Spleen (tissue), 13 donors: Measurements from ENCODE around the gene CRIP1. TPM values are rescaled to one million over a fixed set of nuclear protein-coding genes. Genes with fewer than 3 reads are reported as not detected.

Source experiments
- DNase-seq: peaks from one replicate; pipeline ENCODE4 v3.0.0-alpha.2; 2020
- H3K27ac ChIP-seq, 8 donors: fragments of 200-600 bp; sonication (generic) in 7 of 8; 1 replicate in 4 of 8; 2 replicates in 4 of 8; pipeline versions ENCODE4 v1.5.0 to v1.8.0; 2016 to 2021; ENCODE audit warnings: inconsistent platforms in 4 of 8, mild to moderate bottlenecking in 4 of 8, moderate library complexity in 1 of 8
- H3K27me3 ChIP-seq, 7 donors: fragments of 200-600 bp; sonication (generic) in 6 of 7; replicated peaks in 1 of 7; 1 replicate in 4 of 7; 2 replicates in 3 of 7; pipeline versions ENCODE4 v1.5.0 to v1.8.0; 2016 to 2021; ENCODE audit warnings: inconsistent platforms in 3 of 7, mild to moderate bottlenecking in 1 of 7
- H3K36me3 ChIP-seq, 6 donors: fragments of 200-600 bp; sonication (generic) in 5 of 6; 1 replicate in 4 of 6; 2 replicates in 2 of 6; pipeline versions ENCODE4 v1.5.0 to v1.8.0; 2016 to 2021; ENCODE audit warnings: inconsistent platforms in 2 of 6
- H3K4me1 ChIP-seq, 6 donors: fragments of 200-600 bp; sonication (generic) in 5 of 6; 1 replicate in 3 of 6; 2 replicates in 3 of 6; pipeline versions ENCODE4 v1.5.0 to v1.8.0; 2016 to 2021; ENCODE audit warnings: inconsistent platforms in 3 of 6
- H3K4me3 ChIP-seq, 8 donors: fragments of 200-600 bp; sonication (generic) in 7 of 8; 1 replicate in 4 of 8; 2 replicates in 4 of 8; pipeline versions ENCODE4 v1.5.0 to v1.8.0; 2016 to 2021; ENCODE audit warnings: inconsistent platforms in 4 of 8, mild to moderate bottlenecking in 4 of 8, moderate library complexity in 2 of 8
- H3K9me3 ChIP-seq, 8 donors: fragments of 200-600 bp; sonication (generic) in 7 of 8; 1 replicate in 4 of 8; 2 replicates in 4 of 8; pipeline versions ENCODE4 v1.5.0 to v1.8.0; 2016 to 2021; ENCODE audit warnings: inconsistent platforms in 4 of 8
- CTCF ChIP-seq, 11 experiments: fragments of 200-600 bp in 7 of 11; fragments of 450-650 bp in 4 of 11; sonication (generic) in 4 of 11; IDR thresholded peaks in 8 of 11; conservative IDR thresholded peaks in 3 of 11; 1 replicate in 7 of 11; 2 replicates in 4 of 11; pipeline versions ENCODE4 v1.4.0 to v1.8.0; 2016 to 2021; ENCODE audit warnings: antibody characterized with exemption in 11 of 11, inconsistent platforms in 4 of 11, mild to moderate bottlenecking in 1 of 11
- POLR2A ChIP-seq, 3 donors: fragments of 450-650 bp; IDR thresholded peaks; one replicate each; pipeline ENCODE4 v1.5.1; 2017; ENCODE audit warnings: antibody characterized with exemption in 3 of 3, mild to moderate bottlenecking in 1 of 3
- POLR2AphosphoS5 ChIP-seq, 3 donors: sonication (generic); formaldehyde crosslinking; IDR thresholded peaks; one replicate each; pipeline ENCODE4 v1.5.1; 2017; ENCODE audit warnings: antibody characterized with exemption in 3 of 3
- WGBS, 5 donors: extraction: QIAGEN DNeasy Blood & Tissue Kit in 3 of 5; methylation state at CpG; one replicate each; pipeline versions ENCODE4 v1.1.5 to v1.1.7; 2013 to 2018; 5-methylcytosine and 5-hydroxymethylcytosine counted together
- intact Hi-C: fragments of 100-400 bp; cut with DNase I; formaldehyde crosslinking; loops from one replicate; pipeline ENCODE4 v1.15.0; 2023; ENCODE audit warnings: low total_unique reads
- long read RNA-seq, 2 donors: transcript quantifications; one replicate each; lab custom pipeline, GENCODE V29; 2026
- polyA plus RNA-seq, 3 donors: library from polyadenylated mRNA; stranded (reverse); fragments of 200-250 nt; gene quantifications; one replicate each; pipeline ENCODE4 v1.2.1, GENCODE V29; 2013
- total RNA-seq, 7 donors: library from RNA; depleted of rRNA in 3 of 7; stranded (reverse); fragments of >200 nt in 3 of 7; fragmentation: NEBNext Ultra II Directional in 4 of 7; extraction: Animal tissue kit (Norgen Biotek cat#: 25700) in 4 of 7; gene quantifications; one replicate each; pipeline versions ENCODE4 v1.1.0 to v1.2.1, GENCODE V29; 2016 to 2021
- donor health status: healthy with polysubstance abuse.
- donor health status: DM: no; HTN: no; CAD: no; lungs with moderate emphysema.
- donor health status: DM: no; HTN: no; CAD: no.
- donor health status: Bipolar disorder and iron deficiency.
- donor health status: healthy.
- donor health status: DM: no; HTN: no; CAD: no.
- donor health status: DM: yes; HTN: yes; CAD: no.

The CRIP1 gene, protein sequence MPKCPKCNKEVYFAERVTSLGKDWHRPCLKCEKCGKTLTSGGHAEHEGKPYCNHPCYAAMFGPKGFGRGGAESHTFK
- total RNA-seq (10 to 100 TPM; 20.5 to 82.8 (median 62.8) TPM), polyA plus RNA-seq (100 to 1,000 TPM; 163 to 349 (median 192) TPM)
- long read RNA-seq, donor 1, transcript CRIP1-201 (5 exons, 1,311 nt): major isoform, 34 of 41 reads
- long read RNA-seq, donor 1, transcript CRIP1-205 (4 exons, 638 nt): minor isoform, 5 of 41 reads
- long read RNA-seq, donor 1, partial matches to known transcripts: 0 of 41 reads
- long read RNA-seq, donor 1, other reads (novel, unspliced or antisense): 0 of 41 reads
- long read RNA-seq, donor 2, transcript CRIP1-205 (4 exons, 638 nt): minor isoform, 9 of 59 reads
- long read RNA-seq, donor 2, transcript CRIP1-201 (5 exons, 1,311 nt): major isoform, 46 of 59 reads
- long read RNA-seq, donor 2, partial matches to known transcripts: 0 of 59 reads
- long read RNA-seq, donor 2, other reads (novel, unspliced or antisense): 0 of 59 reads

GRCh38 chr14:105486163-105486973 lies at the start of gene CRIP1:
Gene CRIP1 (plus strand): TSS chr14:105486886. CDS start chr14:105487260, 374 bp downstream.
- Histone ChIP-seq H3K27me3 (peaks cover 0 to 37% (median 3%) of the 10 kb centered on the region in 7 donors), H3K9me3 (no peaks in the 10 kb centered on the region), H3K4me1 (peaks cover 52 to 92% (median 90%) of the 10 kb centered on the region in 6 donors), H3K36me3 (no peaks in the 10 kb centered on the region), H3K4me3 (peak within 1 kb of the TSS; percentile 30 to 95 (median 51)), H3K27ac (peak within 1 kb of the TSS; percentile 64 to 95 (median 88))
- DNase-seq: no peak
- intact Hi-C loops: loop anchor here (5.0 kb wide), 1 partner anchor 114 kb away; no protein-coding TSS in a partner anchor
- 7 to 18% (median 8%) methylated on average over 21 to 56 of the region's 56 CpGs for whole genome bisulfite sequencing, 5 donors
- TF ChIP-seq POLR2A (IDR thresholded peaks at IDR 0.05) (no peak), CTCF (IDR thresholded peaks at IDR 0.05 in 8 of 11, conservative IDR thresholded peaks at IDR 0.05 in 3 of 11) (no peak), POLR2AphosphoS5 (IDR thresholded peaks at IDR 0.05) (no peak)

DNA sequence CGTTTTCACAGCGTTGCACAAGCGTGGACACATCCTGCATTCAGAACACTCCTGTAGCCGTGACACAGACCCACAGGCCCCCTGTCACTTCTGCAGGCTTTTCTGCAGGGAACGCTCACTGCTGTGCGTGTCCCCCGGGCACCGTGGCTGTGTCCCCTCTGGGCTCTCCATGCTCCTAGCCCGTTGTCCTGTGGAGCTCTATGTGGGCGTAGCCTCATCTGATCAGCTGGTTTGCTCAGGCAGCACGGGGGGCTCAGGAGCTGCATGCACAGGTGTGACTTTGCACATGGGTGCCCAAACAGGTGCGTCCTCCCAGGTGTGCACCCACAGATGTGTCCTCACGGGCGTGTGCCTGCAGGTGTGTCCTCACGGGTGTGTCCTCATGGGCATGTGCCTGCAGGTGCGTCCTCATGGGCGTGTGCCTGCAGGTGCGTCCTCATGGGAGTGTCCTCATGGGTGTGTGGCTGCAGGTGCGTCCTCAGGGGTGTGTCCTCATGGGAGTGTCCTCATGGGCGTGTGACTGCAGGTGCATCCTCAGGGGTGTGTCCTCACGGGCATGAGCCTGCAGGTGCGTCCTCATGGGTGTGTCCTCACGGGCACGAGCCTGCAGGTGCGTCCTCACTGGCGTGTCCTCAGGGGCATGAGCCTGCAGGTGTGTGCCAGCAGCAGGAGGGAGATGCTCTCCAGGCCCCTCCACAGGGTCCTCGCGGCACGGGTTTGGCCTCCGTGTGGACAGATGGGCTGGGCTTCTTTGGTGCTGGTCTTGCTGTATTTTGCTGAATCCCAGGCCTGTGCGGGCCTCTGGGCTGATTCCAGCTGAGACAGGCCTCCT lies 49.6 kb upstream of the CRIP1 start:
- no peak overlapping the region for H3K4me3 ChIP-seq
- 82 to 90% (median 85%) methylated on average over 8 to 31 of the region's 31 CpGs for WGBS, 5 donors
- no peak for DNase-seq
- H3K4me1 ChIP-seq: peaks cover 0 to 53% (median 0%) of the 10 kb centered on the region in 6 donors
- H3K36me3 ChIP-seq: peaks cover 0 to 45% (median 12%) of the 10 kb centered on the region in 6 donors
- no peaks in the 10 kb centered on the region for H3K9me3 ChIP-seq
- TF ChIP-seq POLR2AphosphoS5 (IDR thresholded peaks at IDR 0.05) (no peak), POLR2A (IDR thresholded peaks at IDR 0.05) (no peak), CTCF (IDR thresholded peaks at IDR 0.05 in 8 of 11, conservative IDR thresholded peaks at IDR 0.05 in 3 of 11) (no peak)
- H3K27ac ChIP-seq: no peak overlapping the region
- H3K27me3 ChIP-seq: no peaks in the 10 kb centered on the region
- intact Hi-C loops: no loop called here

GRCh38 chr14:105437723-105438500 lies 48.8 kb upstream of the CRIP1 start:
- no peaks in the 10 kb centered on the region for H3K27me3 ChIP-seq
- DNase-seq: no peak
- WGBS, 5 donors: 92 to 99% (median 96%) methylated on average over 11 to 18 of the region's 18 CpGs
- peaks cover 0 to 53% (median 14%) of the 10 kb centered on the region in 6 donors for H3K36me3 ChIP-seq
- H3K9me3 ChIP-seq: no peaks in the 10 kb centered on the region
- TF ChIP-seq POLR2A (IDR thresholded peaks at IDR 0.05) (no peak), POLR2AphosphoS5 (IDR thresholded peaks at IDR 0.05) (no peak), CTCF (IDR thresholded peaks at IDR 0.05 in 8 of 11, conservative IDR thresholded peaks at IDR 0.05 in 3 of 11) (no peak)
- intact Hi-C loops: no loop called here
- no peak overlapping the region for H3K4me3 ChIP-seq
- no peak overlapping the region for H3K27ac ChIP-seq
- H3K4me1 ChIP-seq: peaks cover 0 to 53% (median 0%) of the 10 kb centered on the region in 6 donors
